ENCODE results near the gene ECE1. TPM values are rescaled to one million over a fixed set of nuclear protein-coding genes. Genes with fewer than 3 reads are reported as not detected.
"Not testable (repeated sequence)": the region's sequence is repeated elsewhere in the genome, so short reads cannot be mapped to it uniquely, and the experiment has no call there.

The ECE1 gene
- total and polyA plus RNA-seq, 2 donors (not counting 3 experiments of a cell fraction or from before 2014, with no cell fraction given) = 437 to 562 TPM

- H3K27ac ChIP-seq (ENCODE audit: insufficient read depth, low read depth, low read length) = no peak overlapping the region
- no peaks in the 10 kb centered on the region for H3K4me1 ChIP-seq (ENCODE audit: control insufficient read depth, extremely low read depth, insufficient read depth, low read length)
- H3K36me3 ChIP-seq (ENCODE audit: control insufficient read depth in 2 of 2, extremely low read depth in 1 of 2, insufficient read depth in 2 of 2, low read length in 2 of 2) = peaks cover 36 to 47% of the 10 kb centered on the region in 2 experiments
- no peaks in the 10 kb centered on the region for H3K79me2 ChIP-seq (ENCODE audit: control insufficient read depth, insufficient read depth, low read length)
- FAIRE-seq (no peak), DNase-seq (ENCODE audit: low read depth, low spot score) (no peak)
- no peak overlapping the region for H3K4me2 ChIP-seq (ENCODE audit: insufficient read depth, low read length)
- POLR2A ChIA-PET = no interaction called here
- H3K9me3 ChIP-seq (replicated peaks; ENCODE audit: control insufficient read depth, insufficient read depth, low read length) = no peaks in the 10 kb centered on the region
- H3K9ac ChIP-seq (replicated peaks; ENCODE audit: extremely low read depth, insufficient read depth, low read length) = no peak overlapping the region
- no peak overlapping the region for H3K4me3 ChIP-seq (replicated peaks in 1 of 3; ENCODE audit: insufficient read depth in 1 of 3, low read depth in 1 of 3, low read length in 3 of 3)
- H2AFZ ChIP-seq (ENCODE audit: low read depth, low read length) = no peak overlapping the region
- dilution Hi-C loops (cut with MboI; ENCODE audit: extremely low pct_ligation_motif_present, low sequenced_read_pairs) (no loop called here), intact Hi-C loops (cut with micrococcal nuclease) (no loop called here)
- no TSS peak for BruUV-seq (replicated peaks)
- no peaks in the 10 kb centered on the region for H3K27me3 ChIP-seq (ENCODE audit: control insufficient read depth in 2 of 2, insufficient read depth in 2 of 2, low read length in 2 of 2)
- CTCF ChIA-PET = interaction anchor here (2.0 kb wide), 1 partner anchor 139 kb away, joined by 13 read pairs; no protein-coding TSS in a partner anchor
- H4K20me1 ChIP-seq (replicated peaks; ENCODE audit: control insufficient read depth, extremely low read depth, insufficient read depth, low read length) = no peaks in the 10 kb centered on the region
- TF ChIP-seq POLR2AphosphoS5 (IDR thresholded peaks at IDR 0.05; ENCODE audit: insufficient read depth, low read depth, low read length) (no peak), JUN (IDR thresholded peaks at IDR 0.05; ENCODE audit: borderline replicate concordance, insufficient read depth, insufficient read length, low read depth) (no peak), POLR2A (IDR thresholded peaks at IDR 0.05; ENCODE audit: low read depth, low read length) (no peak), EZH2 (IDR thresholded peaks at IDR 0.05; ENCODE audit: borderline replicate concordance, low read depth, low read length, severe bottlenecking) (no peak), FOS (IDR thresholded peaks at IDR 0.05; ENCODE audit: borderline replicate concordance, insufficient read depth, low read length) (no peak)
- H3K9me1 ChIP-seq (replicated peaks; ENCODE audit: control insufficient read depth, extremely low read depth, insufficient read depth, low read length) = no peaks in the 10 kb centered on the region
Measured at GRCh38 chr1:21229246-21230000, 60.8 kb downstream of the ECE1 start.

GRCh38 chr1:21228224-21228623 lies 62.0 kb downstream of the ECE1 start:
- H3K4me1 ChIP-seq (ENCODE audit: control insufficient read depth, extremely low read depth, insufficient read depth, low read length); H3K9me3 ChIP-seq (replicated peaks; ENCODE audit: control insufficient read depth, insufficient read depth, low read length); H3K27me3 ChIP-seq (ENCODE audit: control insufficient read depth in 2 of 2, insufficient read depth in 2 of 2, low read length in 2 of 2); H3K9me1 ChIP-seq (replicated peaks; ENCODE audit: control insufficient read depth, extremely low read depth, insufficient read depth, low read length); H3K4me2 ChIP-seq (ENCODE audit: insufficient read depth, low read length); H4K20me1 ChIP-seq (replicated peaks; ENCODE audit: control insufficient read depth, extremely low read depth, insufficient read depth, low read length); BruUV-seq (replicated peaks); CTCF ChIA-PET; H3K79me2 ChIP-seq (ENCODE audit: control insufficient read depth, insufficient read depth, low read length); DNase-seq (ENCODE audit: low read depth, low spot score); dilution Hi-C loops (cut with MboI; ENCODE audit: extremely low pct_ligation_motif_present, low sequenced_read_pairs); H3K9ac ChIP-seq (replicated peaks; ENCODE audit: extremely low read depth, insufficient read depth, low read length); intact Hi-C loops (cut with micrococcal nuclease); H3K4me3 ChIP-seq (replicated peaks in 1 of 3; ENCODE audit: insufficient read depth in 1 of 3, low read depth in 1 of 3, low read length in 3 of 3); H3K27ac ChIP-seq (ENCODE audit: insufficient read depth, low read depth, low read length); H2AFZ ChIP-seq (ENCODE audit: low read depth, low read length); POLR2A ChIA-PET; FAIRE-seq: not testable (repeated sequence)
- H3K36me3 ChIP-seq (ENCODE audit: control insufficient read depth in 2 of 2, extremely low read depth in 1 of 2, insufficient read depth in 2 of 2, low read length in 2 of 2) = peaks cover 31 to 50% of the 10 kb centered on the region in 2 experiments
